Stimulated activated CD8-positive, alpha-beta memory T cell treated with anti-CD3 and anti-CD28 coated beads, Interleukin-4, amount 100 ng/mL, for 48 hours (primary cell): ENCODE results near the gene LTB4R.
A peak's percentile ranks its signal among the peaks of the same experiment; 100 is the strongest.

Source experiments
- DNase-seq: peaks from one replicate; pipeline ENCODE4 v3.0.0-alpha.2; 2020

Gene LTB4R

DNA sequence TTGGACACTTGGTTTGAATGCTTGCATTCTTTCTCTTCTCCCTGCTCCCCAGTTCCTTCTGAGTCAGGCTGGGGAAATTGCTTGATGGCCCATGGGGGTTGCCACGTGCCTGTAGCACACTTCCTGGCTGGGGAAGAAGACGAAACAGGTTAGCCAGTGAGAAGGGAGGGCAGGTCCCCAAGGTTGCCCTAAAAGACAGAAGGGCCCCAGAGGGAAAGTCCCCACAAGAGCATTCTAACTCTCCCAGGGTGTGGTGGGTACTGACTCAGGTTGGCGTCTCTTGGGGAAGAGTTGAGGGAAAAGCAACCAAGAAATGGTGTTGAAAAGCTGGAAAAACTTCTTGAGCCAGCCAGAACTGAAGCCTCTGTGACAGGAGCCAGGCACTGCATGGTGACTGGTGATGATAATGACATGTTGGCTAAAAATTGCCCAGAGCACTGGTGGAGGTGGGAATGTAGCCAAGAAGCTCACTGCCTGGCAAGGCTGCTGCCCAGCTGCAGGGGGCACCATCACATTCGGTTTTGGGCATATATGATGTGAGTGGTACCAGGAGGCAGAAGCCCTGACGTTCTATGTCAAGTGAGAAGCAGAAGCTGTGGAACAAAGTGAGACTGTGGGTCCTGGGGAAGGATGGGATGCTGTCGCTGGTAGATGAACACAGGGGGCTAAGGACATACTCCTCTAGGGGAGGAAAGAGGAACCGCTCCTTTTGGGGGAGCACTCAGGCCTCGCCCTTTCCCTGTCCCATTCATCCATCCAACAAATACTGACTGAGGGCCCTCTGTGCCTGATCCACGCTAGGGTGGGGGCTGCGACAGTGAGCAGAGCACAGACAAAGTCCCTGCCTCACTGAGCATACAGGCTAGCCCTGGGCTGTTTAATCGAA lies 31.8 kb upstream of the LTB4R start:
- DNase-seq, result peak; percentile 63

DNA sequence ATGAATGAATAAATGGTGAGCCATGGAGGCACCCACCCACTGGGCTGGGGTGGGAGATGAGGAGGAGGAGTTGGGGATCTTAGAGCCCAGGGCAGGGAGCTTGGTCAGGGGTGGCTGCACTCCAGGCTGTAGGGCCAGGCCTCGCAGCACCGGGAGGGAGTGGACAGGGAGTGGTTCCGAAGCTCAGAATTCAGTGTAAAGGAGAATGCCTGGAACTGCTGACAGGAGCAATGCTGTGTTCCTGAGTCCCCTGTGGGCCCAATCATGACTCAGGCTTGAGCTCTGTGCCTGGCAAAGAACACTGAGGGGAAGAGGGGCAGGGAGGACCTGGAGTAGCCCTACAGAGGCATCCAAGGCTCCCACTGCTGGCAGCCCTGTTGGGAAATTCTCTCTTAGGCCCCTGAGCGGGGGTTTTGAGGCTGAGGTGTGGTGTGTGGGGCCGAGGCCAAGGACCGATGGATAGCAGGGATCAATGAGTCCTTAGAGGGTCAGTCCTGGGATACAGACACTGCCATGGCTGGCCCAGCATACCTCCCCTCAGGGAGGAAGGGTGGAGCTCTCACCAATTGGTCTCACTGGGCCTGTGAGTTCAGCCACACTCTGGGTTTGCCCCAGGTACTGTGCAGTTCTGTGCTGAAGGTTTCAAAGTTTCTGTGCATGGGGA lies 30.4 kb upstream of the LTB4R start:
- DNase-seq, result no peak

DNA sequence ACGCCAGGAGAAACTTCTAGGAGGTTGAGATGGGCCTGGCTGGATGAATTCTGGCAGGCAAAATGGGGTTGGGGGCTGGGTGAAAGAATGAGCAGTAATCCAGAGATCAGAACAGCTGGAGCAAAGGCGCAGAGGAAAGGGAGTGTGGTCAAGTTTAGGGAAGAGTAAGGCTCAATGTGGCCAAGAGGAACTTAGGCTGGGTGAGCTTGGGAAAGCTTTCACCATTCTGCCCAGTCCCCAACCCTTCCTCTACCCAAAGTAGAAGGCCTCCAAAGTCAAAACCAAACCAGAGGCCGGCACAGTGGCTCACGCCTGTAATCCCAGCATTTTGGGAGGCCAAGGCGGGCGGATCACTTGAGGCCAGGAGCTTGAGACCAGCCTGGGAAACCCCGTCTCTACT lies 29.7 kb upstream of the LTB4R start:
- DNase-seq, result no peak

DNA sequence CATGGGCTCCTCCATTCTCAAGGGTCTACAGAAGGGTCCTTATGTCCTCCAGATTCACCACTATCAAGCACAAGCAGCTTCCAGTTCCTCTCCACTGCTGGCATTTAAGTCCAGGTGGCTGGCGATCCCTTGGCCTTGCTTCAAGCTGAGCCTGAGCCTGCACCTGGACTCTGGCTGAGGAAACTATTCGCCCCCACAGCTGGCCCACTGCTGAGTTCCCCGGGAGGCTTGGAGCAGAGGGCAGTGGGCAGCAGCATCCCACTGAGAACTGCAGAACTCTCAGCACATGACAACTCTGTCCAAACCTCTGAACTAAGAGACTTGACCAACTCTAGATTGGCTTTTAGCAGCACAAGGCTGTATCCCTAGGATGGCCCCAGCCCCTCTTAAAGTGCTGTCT lies 28.6 kb upstream of the LTB4R start:
- DNase-seq, result no peak

DNA sequence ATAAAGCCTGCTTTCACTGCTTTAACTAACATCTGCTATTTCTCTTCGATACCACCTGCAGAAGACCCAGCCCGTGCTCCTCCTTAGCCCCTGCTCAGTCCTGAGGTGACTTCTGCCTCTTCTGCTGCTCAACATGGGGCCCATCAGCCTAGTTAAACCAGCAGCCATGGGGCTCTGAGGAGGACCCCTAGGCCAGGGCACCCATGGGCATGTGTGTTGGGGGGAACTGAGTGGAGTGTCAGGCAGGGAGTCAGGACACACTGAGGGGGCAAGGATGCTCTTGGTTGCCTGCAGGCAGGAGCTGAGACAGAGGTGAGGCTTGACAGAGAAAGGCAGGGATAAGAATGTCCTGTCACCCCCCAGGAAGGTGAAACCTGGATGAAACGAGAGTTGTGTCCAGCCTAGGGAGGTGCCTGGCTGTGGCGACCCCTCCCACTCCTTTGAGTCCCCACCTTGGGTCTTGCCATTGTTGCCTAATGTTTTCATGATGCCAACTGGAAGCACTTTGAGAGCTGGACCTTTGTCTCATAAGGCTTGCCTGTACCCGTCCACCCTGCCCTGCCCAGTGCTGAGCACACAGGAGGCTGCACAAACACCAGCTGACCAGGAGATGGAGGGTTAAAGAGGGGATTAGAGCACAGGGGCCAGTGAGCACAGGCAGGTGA lies 27.4 kb upstream of the LTB4R start:
- DNase-seq, result no peak

DNA sequence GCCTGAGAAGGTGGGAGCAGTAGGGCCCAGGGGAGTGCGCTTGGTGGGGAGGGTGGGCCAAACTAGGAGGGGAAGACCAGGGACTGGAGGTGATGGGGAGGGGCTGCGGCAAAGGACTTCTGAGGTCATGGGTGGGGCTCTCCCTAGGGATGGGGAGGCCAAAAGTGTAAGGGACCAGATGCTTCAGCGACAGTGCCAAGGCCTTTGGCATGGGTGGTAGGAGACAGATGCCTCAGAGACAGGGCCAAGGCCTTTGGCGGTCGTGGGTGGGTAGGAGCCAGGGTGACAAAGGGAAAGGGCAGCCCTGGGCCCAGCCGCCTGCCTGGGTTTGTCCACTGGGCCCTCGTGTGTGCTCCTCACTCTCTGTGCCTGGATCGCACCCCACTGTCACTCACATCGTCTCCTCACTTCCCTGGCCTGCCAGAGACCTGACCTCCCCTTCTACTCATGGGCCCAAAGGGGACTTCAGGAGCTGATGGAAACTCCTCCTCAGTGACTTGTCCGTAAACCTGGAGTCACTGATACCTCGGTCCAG lies 26.7 kb upstream of the LTB4R start:
- no peak for DNase-seq

DNA sequence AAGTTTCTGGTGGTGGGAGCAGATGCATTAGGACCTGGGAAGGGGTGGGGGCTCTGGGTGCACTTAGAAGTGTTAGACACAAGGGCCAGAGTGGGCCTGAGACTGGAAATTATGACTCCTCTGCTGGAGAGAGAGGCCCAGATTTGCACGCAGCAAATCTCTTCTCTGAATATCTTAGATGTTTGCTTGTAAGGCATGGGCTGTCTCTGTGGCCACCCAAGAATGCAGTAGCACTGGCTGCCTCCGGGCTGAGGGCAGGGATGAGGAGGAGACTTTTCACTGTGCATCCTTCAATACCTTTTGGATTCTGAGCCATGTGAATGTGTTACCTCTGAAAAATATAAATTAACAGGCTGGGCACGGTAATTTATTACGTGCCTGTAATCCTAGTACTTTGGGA lies 26.0 kb upstream of the LTB4R start:
- DNase-seq, result no peak

DNA sequence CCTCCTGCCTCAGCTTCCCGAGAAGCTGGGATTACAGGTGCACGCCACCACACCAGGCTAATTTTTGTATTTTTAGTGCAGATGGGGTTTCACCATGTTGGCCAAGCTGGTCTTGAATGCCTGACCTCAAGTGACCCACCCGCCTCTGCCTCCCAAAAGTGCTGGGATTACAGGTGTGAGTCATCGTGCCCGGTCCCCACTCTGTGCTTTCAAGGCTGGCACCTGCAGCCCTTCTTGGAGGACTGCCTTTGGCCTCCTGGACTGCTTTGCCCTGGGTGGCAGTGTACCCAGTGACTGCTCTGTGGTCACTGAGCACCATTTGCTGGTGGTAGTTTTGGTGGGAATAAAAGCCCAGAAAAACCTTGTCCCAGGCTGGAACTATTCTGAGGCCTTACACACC lies 24.3 kb upstream of the LTB4R start:
- DNase-seq, result no peak

DNA sequence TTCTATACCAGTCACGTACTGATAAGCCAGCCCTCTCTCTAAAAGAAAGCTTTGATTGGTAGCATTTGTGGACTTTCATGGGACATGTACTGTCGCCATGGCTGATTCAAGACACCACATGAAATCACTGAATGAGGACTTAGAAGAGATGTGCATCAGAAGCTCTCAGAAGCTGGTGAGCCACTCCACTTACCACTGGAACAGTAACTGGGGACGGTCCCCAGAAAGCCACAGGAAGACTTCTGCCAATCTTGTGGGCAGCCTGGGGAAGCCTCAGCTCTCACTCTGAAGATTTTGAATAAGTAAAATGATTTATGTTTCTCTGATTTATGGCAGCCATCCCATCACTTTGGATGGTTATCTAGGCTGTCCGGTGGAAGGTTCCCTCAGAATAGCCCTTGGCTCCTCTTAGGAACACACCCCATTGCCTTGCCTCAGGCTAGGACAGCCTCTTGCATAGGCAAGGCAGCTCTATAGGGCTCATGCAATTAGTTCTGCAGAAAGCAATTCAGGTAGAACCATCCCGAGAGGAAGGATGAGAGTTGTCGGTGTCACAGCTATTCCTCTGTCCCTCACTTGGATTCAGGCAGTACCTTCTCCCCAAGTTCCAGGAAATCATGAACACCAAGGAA lies 21.5 kb upstream of the LTB4R start:
- DNase-seq, result peak; percentile 81

DNA sequence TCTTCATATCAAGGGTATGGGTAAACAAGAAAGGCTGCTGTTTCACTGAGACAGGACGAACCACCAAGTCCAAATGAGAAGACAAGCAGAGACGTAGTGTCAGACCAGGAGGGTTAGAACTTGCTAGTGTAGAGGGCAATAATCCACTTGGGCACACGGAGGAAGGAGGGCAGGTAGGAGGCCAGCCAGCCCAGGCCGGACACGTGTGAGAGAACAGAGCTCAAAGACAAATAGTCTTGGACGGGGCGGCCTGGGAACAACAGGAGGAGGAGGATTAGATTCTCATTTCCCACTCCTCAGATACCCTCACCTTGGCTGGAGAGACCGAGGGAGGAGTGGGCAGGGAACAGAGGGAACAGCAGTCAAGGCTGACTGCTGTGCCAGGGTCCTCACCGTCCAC lies 20.6 kb upstream of the LTB4R start:
- no peak for DNase-seq

DNA sequence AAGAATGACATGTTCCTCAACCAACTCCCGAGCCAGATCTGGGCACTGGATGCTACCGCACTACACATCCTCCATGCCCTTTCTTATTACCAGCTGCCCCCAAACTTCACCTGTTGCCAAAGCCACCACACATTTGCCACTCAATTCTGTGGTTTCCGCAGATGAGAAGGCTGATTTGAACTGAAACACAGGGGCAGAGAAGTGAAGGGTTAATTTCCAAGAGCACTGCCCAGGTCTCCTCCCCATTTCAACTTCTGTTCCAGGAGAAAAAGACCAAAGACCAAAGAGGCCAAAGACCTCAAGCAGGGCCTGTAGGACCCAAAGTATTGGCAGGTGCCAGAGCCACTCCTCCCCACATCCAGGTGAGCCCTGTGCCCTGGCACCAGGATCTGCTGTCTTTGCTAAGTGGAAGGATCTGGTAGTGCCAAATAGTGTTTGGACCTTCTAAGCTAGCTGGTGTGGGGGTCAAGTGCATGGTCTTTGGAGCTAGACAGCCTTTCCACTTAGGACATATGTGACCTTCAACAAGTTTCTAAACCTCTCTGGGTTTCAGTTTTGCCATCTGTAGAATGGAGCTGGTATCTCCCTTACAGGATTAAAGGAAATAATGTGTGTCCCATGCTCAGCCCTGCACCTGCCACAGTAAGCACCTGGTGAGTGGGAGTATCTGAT lies 19.7 kb upstream of the LTB4R start:
- no peak for DNase-seq

DNA sequence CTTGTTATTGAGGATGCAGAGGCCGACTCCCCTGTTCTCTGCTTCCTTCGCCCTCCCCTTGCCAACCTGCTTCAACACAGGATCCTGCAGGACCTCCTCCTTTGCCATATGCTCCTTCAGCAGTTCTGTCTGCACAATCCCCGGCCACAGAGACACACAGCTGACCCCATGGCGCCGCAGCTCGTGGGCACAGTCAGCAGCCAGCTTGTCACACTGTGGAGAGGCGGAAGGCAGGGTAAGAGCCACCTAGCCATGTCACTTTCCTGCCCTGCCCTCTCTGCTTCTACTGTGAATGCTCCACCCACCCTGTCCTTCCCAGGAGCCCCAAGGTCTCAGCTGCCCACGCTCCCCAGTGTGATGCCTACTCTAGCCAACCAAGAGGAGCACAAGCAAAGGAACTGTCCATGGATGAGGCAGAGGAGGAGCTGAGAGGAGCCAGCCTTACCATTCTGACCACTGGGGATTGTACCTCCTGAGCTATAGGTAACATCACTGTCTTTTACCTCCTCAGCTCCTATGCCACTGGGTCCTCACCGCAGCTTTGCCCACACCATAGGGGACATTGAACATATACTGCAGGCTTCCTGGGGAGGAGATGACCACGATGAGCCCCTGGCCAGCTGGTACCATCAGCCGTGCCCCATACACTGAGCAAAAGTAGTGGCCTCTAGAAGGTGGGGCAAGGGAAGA lies 19.0 kb upstream of the LTB4R start:
- DNase-seq, result no peak

DNA sequence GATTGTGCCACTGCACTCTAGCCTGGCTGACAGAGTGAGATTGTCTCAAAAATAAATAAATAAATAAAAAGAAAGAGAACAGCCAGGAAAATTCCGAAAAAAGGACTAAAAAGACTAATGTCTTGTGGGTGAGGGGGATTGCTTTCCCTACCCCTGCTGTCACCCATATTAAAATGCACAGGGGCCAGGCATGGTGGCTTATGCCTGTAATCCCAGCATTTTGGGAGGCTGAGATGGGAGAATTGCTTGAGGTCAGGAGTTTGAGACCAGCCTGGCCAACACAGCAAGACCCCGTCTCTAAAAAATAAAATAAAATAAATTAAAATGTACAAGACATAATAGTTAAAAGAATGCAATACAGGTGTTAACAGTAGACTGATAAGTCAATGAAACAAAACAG lies 17.8 kb upstream of the LTB4R start:
- no peak for DNase-seq

DNA sequence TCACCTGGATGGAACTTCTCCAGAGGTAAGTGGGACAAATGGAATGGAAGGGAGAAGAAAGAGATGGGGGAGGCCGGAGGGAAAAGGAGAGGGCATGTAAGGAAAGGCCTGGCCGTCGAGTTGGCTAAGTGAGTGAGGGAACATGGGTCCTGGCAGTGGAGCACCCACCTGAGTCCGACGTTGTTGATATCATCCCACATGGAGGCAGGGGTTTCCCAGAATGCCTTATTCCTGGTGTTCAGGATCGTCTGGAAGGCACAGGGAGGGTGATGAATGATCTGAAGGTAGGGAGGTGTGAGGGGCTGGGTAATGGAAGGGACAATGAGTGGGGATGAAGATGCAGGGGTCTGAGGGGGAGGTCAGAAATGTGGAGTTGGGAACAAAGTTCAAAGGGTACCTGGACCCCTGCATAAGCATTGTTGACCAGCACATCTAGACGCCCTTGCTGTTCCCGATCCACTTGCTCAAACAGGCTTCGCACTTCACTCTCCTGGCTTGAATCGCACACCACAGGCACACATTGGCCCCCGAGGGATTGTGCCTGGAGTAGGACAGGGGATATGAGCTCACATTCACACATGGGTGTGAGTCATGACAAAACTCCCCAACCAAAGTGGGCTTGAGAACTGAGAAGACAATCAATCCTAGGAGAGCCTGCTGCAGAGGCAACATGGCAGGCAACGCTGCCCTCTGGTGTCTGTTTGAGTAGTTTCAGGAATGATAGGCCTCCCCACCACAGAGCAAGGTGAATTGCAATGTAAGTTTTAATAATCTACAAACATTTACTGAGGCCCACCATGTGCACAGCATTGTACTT lies 14.8 kb upstream of the LTB4R start:
- peak; percentile 78 for DNase-seq

DNA sequence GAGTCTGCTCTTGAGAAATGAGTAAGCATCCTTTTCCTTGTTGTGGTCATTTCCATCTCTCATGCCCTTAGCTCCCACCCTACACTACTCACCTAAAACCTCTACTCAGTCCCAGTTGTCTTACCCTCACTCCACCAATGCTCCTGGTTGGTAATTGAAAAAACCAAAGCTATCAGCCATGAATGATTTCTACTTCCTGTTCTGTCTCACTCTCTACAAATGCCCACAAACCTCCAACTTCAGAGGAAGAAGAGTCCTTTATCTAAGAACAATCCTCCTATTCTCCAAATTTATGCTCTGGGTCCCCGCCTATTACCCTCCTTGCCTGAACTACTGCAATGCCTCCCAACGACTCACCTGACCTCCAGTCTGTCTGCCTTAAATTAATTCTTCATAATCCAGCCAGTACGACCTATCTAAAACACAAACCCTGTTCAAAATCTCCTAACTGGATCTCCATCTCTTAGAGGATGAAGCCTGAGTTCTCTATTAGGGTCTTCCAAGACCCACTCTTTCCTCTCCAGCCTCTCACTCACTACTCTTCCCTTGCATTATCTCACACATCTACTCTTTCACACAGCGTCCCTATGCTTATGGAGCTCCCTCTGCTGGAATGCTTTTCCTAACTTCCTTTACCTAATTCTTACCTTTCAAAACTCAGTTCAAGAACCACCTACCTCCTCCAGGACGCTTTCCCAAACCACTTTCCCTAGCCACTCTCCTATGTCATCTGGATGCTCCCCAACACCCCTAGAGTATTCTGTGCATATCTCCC lies 13.9 kb upstream of the LTB4R start:
- DNase-seq, result no peak

DNA sequence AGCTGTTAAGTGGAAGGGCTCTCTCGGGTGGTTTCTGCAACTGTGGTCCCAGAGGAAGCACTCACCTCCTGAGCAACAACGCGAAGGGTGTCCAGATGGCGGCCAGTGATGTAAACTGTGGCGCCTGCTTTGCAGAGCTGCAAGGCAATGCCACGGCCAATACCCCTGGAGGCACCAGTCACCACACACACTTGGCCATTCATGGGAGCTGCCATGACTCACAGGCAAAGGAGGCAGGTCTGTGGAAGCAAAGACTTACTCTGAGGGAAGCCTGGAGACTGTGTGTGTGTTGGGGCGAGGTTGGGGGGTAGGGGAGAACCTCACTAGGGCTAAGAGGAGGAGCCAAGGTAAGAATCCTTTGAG lies 12.4 kb upstream of the LTB4R start:
- DNase-seq, result no peak

DNA sequence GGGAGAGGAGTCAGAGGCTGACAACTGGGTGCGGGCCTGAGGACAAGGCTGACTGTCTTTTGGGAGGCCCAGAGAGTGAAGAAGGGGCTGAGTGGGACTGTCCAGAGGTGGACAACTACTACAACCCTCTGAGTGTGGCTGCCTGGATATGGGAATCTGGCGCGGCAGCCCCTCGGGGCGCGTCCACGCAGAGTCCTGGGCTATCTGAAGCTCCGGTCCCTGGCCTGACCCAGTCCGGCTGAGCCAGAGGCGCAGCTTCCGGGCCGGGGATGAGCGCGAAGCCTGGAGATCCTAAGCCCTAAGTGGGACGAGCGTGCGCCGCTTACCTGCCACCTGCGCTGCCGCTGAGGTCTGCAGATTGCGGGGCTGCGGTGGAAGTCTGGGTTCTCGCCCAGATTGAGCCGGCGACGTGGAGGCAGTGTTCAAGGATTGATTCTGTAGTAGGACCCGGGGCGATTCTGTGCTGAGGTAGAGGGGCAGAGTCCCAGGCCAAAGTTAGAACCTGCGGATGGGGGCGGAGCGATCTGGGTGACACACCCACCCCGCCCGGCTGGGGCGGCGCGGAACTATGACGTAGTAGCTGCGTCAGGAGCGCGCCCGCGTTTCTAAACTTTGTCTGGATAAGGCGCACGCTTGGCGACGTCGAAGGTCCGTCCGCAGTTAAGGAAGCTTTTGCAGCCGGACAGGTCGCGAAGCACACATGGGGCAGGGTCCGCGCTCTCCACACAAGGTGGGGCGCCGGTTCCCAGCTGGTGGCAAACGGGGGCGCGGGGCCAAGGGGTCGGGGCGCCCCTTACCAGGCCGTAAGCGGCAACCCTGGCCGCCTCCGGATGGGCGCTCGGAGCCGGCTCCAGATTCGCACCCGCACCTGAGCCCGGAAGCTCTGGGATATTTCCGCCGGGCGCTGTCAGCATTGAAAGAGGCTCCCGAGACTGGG lies 11.8 kb upstream of the LTB4R start, which contains the start of the genes DHRS1 and NOP9:
DHRS1 (minus strand) TSS at position 526 of the 937 bp plus-strand sequence. CDS start 674 bp downstream, outside the sequence.
NOP9 (plus strand) TSS at position 596 of the 937 bp plus-strand sequence; CDS start at position 701, 105 bp downstream.
- peak; percentile 98 for DNase-seq

DNA sequence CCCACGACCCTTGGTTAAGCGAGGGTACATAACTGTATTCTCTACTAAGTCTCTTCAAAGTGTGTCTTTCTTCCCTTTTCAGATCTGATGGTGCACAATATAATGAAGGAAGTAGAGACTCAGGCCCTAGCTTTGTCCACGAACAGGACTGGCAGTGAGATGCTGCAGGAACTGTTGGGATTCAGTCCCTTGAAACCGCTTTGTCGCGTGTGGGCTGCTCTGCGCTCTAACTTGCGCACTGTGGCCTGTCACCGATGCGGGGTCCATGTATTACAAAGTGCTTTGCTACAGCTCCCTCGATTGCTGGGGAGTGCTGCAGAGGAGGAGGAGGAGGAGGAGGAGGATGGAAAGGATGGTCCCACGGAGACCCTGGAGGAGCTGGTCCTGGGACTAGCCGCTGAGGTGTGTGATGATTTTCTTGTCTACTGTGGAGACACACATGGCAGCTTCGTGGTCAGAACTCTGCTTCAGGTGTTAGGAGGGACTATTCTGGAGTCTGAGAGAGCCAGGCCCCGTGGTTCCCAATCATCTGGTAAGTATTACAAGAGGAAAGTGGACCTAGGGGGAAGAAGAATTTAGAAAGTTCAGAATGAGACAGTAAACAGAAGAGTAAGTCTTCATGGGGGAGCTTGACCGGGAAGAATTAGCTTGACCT lies 10.8 kb upstream of the LTB4R start:
- no peak for DNase-seq
